Suprapubic skin (tissue), 3 donors: ENCODE data around the gene NCAN.

Experiments used
- CTCF ChIP-seq, 2 donors: fragments of 200-600 bp in 1 of 2; fragments of 450-650 bp in 1 of 2; sonication (generic) in 1 of 2; IDR thresholded peaks; one replicate each; pipeline ENCODE4 v1.5.1; 2016 to 2019; ENCODE audit warnings: antibody characterized with exemption in 2 of 2, mild to moderate bottlenecking in 1 of 2, moderate library complexity in 1 of 2
- POLR2AphosphoS5 ChIP-seq, 3 donors: sonication (generic); formaldehyde crosslinking; IDR thresholded peaks; one replicate each; pipeline ENCODE4 v1.6.1; 2017; ENCODE audit warnings: antibody characterized with exemption in 3 of 3

GRCh38 chr19:19279853-19280252 lies 68.1 kb downstream of the NCAN start:
- TF ChIP-seq POLR2AphosphoS5 (IDR thresholded peaks at IDR 0.05) (no peak), CTCF (IDR thresholded peaks at IDR 0.05) (no peak)
